ENCODE data around the gene SLC44A5.

- TF ChIP-seq CTCF (IDR thresholded peaks at IDR 0.05) (no peak), POLR2AphosphoS5 (IDR thresholded peaks at IDR 0.05; ENCODE audit: low read depth, low read length) (no peak), TCF7L2 (IDR thresholded peaks at IDR 0.05; ENCODE audit: low read depth, low read length) (no peak)
Observed at GRCh38 chr1:75554870-75555269, 56.0 kb downstream of the SLC44A5 start.

Data from Panc1 (cell line).